ENCODE results near the gene EIF2AK3.
"Not testable (repeated sequence)": the region's sequence is repeated elsewhere in the genome, so short reads cannot be mapped to it uniquely, and the experiment has no call there.

Gene EIF2AK3

GRCh38 chr2:88627055-88627855 is at the start of gene EIF2AK3:
EIF2AK3 (minus strand) TSS chr2:88627464; CDS start chr2:88627274, 190 bp downstream.
- H3K4me3 ChIP-seq (ENCODE audit: low read depth, low read length): peak within 1 kb of the TSS; percentile 86

GRCh38 chr2:88673363-88673762 is 46.1 kb upstream of the EIF2AK3 start:
- no peak overlapping the region for H3K4me3 ChIP-seq (ENCODE audit: low read depth, low read length)

GRCh38 chr2:88671786-88672427 is 44.6 kb upstream of the EIF2AK3 start:
- no peak overlapping the region for H3K4me3 ChIP-seq (ENCODE audit: low read depth, low read length)

- no peak overlapping the region for H3K4me3 ChIP-seq (ENCODE audit: low read depth, low read length)
These were observed 42.4 kb upstream of the EIF2AK3 start for GRCh38 chr2:88669482-88670214.

- H3K4me3 ChIP-seq (ENCODE audit: low read depth, low read length): no peak overlapping the region
These were observed 41.6 kb upstream of the EIF2AK3 start for GRCh38 chr2:88668862-88669261.

- no peak overlapping the region for H3K4me3 ChIP-seq (ENCODE audit: low read depth, low read length)
These were observed 40.0 kb upstream of the EIF2AK3 start for GRCh38 chr2:88667219-88667618.

- no peak overlapping the region for H3K4me3 ChIP-seq (ENCODE audit: low read depth, low read length)
These were observed 39.3 kb upstream of the EIF2AK3 start for GRCh38 chr2:88666576-88666975.

- H3K4me3 ChIP-seq (ENCODE audit: low read depth, low read length): no peak overlapping the region
These were observed 33.4 kb upstream of the EIF2AK3 start for GRCh38 chr2:88660622-88661021.

GRCh38 chr2:88659538-88659915 is 32.3 kb upstream of the EIF2AK3 start:
- no peak overlapping the region for H3K4me3 ChIP-seq (ENCODE audit: low read depth, low read length)

GRCh38 chr2:88658881-88659537 is 31.7 kb upstream of the EIF2AK3 start:
- H3K4me3 ChIP-seq (ENCODE audit: low read depth, low read length): no peak overlapping the region

GRCh38 chr2:88658326-88658725 is 31.1 kb upstream of the EIF2AK3 start:
- no peak overlapping the region for H3K4me3 ChIP-seq (ENCODE audit: low read depth, low read length)

GRCh38 chr2:88657131-88657530 is 29.9 kb upstream of the EIF2AK3 start:
- no peak overlapping the region for H3K4me3 ChIP-seq (ENCODE audit: low read depth, low read length)

GRCh38 chr2:88656690-88657089 is 29.4 kb upstream of the EIF2AK3 start:
- no peak overlapping the region for H3K4me3 ChIP-seq (ENCODE audit: low read depth, low read length)

- no peak overlapping the region for H3K4me3 ChIP-seq (ENCODE audit: low read depth, low read length)
These were observed 27.4 kb upstream of the EIF2AK3 start for GRCh38 chr2:88654714-88655113.

GRCh38 chr2:88651646-88652045 is 24.4 kb upstream of the EIF2AK3 start:
- no peak overlapping the region for H3K4me3 ChIP-seq (ENCODE audit: low read depth, low read length)

GRCh38 chr2:88645291-88645882 is 18.1 kb upstream of the EIF2AK3 start:
- H3K4me3 ChIP-seq (ENCODE audit: low read depth, low read length): not testable (repeated sequence)

GRCh38 chr2:88642278-88642677 is 15.0 kb upstream of the EIF2AK3 start:
- H3K4me3 ChIP-seq (ENCODE audit: low read depth, low read length): no peak overlapping the region

- H3K4me3 ChIP-seq (ENCODE audit: low read depth, low read length): no peak overlapping the region
These were observed 14.1 kb upstream of the EIF2AK3 start for GRCh38 chr2:88641330-88641729.

- H3K4me3 ChIP-seq (ENCODE audit: low read depth, low read length): no peak overlapping the region
These were observed 12.6 kb upstream of the EIF2AK3 start for GRCh38 chr2:88639865-88640264.

GRCh38 chr2:88638743-88639142 is 11.5 kb upstream of the EIF2AK3 start:
- H3K4me3 ChIP-seq (ENCODE audit: low read depth, low read length): no peak overlapping the region

- no peak overlapping the region for H3K4me3 ChIP-seq (ENCODE audit: low read depth, low read length)
These were observed 10.9 kb upstream of the EIF2AK3 start for GRCh38 chr2:88638123-88638650.
